CD4-positive, alpha-beta T cell treated with Interleukin-10 for 1 hour (primary cell): ENCODE results near the gene SPEF1.

Experiments
- DNase-seq: peaks from one replicate; pipeline ENCODE4 v3.0.0-alpha.2; 2020

The SPEF1 gene

GRCh38 chr20:3745686-3746173, 35.5 kb downstream of the SPEF1 start:
- no peak for DNase-seq

DNA sequence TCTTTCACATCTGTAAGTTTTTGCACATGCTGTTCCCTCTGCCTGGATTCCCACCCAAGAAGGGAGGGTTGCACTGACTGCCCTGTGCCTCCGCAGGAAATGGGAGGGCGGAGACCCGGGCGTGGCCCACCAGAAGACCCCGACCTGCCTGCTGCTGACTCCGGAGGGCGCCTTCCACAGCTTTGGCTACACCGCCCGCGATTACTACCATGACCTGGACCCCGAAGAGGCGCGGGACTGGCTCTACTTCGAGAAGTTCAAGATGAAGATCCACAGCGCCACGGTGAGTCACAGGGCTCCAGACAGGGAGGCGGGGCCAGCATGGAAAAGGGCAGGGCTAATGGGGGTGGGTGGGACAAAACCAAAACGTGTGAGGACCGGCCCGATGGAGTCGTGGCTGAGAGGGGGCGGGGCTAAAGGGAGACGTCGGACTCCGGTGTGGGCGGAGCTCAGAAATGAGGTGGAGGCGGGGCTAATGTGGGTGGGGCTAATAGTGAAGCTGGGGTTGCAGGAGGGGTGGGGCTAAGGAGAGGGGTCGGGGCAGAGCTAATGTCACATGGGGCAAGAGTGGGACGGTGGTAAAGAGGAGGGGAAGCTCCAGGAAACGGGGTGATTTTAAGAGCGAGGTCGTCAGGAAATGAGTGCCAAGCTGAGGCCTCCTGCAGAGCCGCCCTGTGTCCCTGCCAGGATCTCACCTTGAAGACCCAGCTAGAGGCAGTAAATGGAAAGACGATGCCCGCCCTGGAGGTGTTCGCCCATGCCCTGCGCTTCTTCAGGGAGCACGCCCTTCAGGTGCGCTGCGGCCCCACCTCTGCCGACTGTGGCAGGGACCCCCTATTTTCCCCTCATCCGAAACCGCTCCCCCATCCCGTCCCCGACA, 36.2 kb downstream of the SPEF1 start:
- peak; percentile 83 for DNase-seq

- DNase-seq = no peak
These were observed 37.2 kb downstream of the SPEF1 start for GRCh38 chr20:3744037-3744436.

GRCh38 chr20:3743251-3743650, 38.0 kb downstream of the SPEF1 start:
- DNase-seq = no peak

- no peak for DNase-seq
These were observed 39.3 kb downstream of the SPEF1 start for GRCh38 chr20:3741836-3742458.

DNA sequence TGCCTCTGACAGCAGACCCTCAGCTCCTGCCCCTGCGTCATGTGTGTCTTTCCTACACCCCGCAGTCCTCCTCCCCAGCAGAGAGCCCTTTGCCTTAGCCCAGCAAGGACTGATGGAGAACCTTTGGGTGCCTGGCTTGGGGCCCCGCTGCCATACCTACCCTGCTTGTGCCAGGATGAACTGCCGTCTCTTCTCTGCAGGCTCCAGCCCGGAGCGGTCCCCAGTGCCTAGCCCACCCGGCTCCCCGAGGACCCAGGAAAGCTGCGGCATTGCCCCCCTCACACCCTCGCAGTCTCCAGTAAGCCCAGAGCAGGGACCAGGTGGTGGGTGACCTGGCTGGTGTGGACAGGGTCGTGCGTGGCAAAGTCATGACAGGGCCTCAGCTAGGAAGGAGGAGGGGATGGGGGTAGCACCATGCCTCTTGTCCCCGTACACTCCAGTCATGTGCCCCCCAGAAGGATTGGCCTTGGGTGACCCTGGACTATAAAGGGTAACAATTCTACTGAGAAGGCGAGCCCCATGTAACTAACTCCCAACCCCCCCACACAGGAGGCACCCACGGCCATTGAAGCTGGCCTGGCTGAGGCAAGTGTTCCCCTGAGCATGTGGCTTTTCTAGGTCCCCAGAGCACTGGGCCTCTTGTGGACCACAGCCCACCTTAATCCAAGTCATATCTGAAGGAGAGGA, 40.5 kb downstream of the SPEF1 start:
- DNase-seq = no peak

DNA sequence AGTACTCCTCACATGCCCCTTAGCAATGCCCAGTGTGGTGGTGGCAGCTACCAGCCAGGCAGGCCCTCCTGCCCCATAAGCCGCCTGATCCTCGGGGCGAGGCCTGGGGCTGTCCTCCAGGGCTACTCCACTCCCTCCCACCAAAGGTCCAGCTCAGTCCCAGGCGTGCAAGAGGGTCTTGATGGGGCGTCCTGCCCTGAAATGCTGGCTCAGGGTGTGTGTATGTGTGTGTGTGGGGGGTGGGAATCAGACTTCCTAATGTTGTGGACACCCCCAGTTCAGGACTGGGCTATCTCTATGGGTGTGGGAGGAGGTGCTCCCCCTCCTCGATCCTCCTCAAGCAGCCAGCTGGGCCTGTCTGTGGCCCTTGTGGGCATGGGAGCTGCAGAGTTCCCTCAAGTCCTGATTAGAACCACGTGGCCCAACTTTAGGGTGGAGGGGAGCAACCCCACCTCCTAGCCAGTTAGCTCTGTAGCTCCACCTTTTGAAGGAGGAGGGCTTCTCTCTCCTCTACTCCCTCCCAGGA, 41.3 kb downstream of the SPEF1 start:
- no peak for DNase-seq

DNA sequence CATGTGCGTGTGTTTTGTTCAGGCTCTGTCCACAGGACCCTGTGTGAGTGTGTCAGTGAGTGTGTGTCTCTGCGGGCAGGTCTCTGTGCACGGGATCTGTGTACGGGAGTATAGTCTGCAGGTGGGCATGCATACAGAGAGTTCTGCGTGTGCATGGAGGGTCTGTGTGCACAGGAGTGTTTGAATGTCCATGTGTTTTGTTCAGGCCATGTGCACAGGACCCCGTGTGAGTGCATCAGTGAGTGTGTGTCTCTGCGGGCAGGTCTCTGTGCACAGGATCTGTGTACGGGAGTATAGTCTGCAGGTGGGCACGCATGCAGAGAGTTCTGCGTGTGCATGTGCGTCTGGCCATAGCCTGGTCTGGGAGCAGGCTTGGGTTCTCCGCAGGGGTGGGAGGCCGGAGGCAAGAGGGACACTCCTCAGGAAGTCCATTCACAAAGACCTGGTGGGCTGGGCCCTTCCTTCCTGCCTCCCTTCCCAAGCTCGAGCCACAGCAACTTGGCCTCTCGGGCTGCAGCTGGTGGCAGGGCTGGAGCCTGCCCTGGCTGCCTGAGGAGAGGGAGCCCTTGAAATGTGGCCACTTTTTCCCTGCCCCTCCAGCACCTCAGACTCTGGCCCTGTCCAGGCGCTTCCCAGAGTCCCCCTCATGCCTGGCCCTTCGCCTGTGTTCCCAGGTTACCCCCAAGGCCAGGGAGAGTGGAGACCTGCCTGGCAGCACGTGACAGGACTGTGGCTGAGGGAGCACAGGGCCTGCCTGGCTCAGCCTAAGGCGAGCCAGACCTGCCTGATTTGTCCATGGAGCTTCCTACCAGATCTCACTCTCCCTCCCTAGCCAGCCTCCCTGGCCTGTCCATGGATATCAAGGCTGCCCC, 42.0 kb downstream of the SPEF1 start:
- no peak for DNase-seq

DNA sequence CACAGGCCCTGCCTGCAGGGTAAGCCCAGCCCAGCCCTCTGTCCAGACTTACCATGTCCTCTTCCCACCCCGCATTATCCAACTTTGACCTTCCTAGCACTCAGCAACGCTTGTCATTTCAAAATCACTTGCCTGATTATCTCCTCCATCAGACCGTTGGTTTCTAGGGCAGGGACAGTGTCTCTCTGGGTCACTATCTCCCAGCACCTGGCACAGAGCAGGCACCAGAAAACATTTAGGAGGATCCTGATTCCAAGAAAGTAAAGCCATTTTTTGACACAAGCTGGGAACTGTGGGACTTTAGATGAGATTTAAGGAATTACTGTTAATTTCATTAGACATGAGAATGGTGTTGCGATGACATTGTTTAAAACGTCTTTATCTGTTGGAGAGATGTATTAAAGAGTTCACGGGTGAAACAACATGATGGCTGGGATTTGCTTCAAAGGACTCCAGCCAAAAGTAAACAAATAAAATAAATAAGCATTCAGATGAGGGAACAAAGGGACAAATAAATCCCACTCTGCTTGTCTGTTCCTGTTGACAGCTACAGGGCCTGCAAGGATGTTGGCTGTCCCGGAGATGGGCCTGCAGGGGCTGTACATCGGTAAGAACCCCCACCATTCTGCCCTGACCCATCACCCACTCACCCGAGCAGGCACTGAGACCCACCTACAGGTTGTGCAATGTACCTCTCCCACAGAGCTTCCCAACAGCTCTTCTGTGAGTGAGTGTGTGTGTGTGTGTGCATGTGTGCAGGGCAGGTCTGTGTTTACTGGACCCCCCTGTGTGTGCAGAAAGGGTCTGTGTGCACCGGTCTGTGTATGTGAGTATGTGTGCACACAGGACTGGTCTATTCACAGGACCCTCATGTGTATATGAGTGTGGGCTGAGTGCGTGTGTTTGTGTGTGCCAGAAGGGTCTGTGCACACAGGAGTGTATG, 42.9 kb downstream of the SPEF1 start:
- no peak for DNase-seq

- no peak for DNase-seq
These were observed 45.5 kb downstream of the SPEF1 start for GRCh38 chr20:3735768-3736167.

DNA sequence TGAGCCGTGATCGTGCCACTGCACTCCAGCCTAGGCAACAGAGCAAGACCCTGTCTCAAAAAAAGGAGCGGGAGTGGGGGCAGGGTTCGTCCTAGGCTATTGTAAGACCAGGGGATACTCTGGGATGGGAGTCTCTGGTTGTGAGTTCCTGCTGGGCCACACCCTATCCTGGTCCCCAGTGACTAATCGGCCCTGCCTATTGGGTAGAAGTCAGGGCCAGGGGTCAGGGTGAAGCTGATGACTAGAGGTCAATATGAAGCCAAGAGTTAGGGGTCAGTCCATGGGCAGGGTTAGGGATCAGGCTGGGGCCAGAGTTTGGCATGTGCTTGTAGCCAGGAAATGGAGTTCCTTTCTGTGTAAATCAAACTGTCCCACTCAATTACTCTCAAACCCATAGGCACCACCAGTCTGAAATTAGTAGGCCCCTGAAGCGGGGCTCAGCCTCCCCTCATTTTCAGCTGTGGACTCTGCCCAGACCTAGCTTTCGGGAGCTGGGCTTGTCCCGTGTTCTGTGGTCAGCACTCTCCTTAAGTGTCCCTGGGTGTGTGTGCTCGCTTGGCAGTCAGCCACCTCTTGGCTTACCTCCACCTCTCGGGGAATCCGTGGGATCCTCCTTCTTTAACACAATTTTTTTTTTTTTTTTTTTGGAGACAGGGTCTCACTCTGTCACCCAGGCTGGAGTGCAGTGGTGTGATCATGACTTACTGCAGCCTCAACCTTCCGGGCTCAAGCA, 47.0 kb downstream of the SPEF1 start:
- no peak for DNase-seq

DNA sequence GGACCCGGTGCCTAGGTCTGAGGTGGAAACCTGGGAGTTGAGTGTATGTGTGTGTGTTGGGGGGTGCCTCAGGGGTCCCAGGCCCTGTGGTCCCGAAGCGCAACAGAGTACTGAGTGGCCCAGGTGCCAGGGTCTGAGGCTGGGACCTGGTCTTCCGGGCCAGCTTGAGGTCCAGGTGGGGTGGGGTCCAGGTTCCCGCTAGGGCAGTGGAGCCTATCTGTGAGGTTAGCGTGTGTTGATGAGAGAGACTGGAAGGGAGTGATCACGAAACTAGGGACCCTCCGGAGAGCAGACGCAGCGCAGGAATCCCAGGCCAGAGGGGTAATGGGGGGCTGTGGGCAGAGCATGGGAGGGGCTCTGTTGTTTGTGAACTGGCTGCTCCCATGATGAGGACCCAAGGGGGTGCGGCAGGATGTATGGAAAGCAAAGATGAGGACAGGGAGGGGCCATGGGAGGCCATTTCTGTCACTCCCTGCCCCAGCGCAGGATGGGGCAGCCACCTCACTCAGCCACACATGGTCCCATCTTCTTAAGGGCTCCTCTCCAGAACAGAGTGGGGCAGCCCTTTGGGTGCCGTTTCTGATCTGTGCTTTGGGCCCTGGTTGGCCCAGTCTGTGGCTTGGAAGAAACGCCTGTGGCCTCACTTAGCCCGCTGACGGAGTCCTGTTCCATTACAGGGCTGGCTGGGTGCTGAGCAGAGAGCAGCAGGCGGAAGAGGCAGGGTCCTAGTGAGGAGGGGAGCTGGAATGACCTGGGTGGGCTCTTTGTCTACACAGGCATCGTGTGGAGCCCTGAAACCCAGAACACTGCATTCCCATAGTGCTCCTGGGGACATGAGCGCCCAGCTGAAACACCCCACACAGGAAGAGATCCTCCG, 47.9 kb downstream of the SPEF1 start:
- no peak for DNase-seq

DNA sequence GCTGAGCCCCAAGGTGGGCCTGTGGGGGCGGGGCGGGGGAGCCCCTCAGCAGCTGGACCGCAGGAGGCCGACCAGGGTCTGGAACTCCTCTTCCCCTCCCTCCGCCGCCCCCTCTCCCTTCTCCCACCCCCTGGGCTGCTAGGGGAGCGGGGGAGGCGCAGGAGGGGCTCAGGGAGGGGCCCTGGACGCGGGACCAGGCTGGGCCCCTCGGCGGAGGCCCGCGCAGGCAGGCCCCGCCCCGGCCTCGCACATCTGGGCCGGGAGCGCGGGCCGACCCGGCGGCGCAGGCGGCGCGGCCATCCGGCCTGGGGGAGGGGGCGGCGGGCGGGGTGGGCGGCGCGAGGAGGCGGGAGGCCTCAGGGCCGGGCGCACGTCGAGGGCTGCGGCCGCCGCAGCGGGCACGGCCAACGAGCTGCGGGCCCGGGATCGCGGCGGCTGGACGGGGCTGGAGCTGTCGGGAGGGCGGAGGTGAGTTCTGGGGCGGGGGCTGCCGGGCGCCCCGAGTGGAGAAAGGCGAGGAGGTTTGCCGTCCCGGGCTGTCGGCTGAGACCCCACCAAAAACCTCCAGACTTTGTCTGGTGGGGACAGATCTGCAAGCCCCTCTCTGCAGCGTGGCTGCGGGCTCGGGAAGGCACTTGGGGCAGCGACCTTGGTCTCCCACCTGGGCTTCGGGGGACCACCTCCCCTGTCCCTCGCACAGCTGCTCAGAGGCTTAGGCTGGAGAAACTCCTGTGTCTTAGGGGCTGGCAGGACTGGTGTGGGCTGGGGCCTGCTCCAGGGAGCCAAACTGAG, 48.7 kb downstream of the SPEF1 start, which contains the start of gene HSPA12B:
HSPA12B (plus strand) TSS at position 359 of the 792 bp plus-strand sequence. CDS start 5,990 bp downstream, outside the sequence.
- no peak for DNase-seq

- no peak for DNase-seq
These were observed 49.3 kb downstream of the SPEF1 start for GRCh38 chr20:3731944-3732326.

DNA sequence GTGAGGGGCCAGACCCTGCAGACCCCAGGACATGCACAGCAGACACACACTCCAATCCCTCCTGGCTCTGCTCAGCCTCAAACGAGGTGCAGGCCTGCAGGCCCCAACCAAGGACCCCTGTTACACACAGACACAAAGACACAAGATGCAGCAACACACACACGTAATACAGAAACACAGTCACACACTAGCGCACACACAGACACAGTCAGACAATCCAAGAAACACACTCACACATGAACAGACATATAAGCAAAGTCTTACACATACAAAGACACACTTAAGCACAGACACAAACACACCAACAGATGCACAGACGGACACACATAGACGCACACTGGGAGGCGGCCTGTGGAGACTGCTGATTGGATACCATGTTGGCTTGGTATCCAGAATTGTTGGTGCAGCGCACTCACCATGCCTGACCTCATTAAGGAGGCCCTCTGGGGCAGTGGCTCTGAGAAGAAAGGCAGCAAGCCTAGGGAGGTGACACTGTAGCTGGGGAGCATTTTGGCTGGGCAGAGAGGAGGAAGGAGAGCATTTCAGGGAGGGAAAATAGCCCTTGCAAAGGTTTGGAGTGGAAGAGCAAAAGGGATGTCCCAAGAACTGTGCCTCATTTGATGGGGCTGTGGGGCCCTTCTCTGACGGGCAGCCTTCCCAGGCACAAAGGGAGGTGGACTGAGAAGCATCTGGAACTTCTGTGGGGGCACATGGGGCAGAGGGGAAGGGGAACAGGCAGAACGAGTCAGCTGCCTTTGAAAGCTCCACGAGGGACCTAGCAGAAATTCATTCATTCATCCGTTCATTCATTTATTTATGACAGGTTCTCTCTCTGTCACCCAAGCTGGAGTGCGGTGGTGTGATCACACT, 50.2 kb downstream of the SPEF1 start:
- DNase-seq = no peak

DNA sequence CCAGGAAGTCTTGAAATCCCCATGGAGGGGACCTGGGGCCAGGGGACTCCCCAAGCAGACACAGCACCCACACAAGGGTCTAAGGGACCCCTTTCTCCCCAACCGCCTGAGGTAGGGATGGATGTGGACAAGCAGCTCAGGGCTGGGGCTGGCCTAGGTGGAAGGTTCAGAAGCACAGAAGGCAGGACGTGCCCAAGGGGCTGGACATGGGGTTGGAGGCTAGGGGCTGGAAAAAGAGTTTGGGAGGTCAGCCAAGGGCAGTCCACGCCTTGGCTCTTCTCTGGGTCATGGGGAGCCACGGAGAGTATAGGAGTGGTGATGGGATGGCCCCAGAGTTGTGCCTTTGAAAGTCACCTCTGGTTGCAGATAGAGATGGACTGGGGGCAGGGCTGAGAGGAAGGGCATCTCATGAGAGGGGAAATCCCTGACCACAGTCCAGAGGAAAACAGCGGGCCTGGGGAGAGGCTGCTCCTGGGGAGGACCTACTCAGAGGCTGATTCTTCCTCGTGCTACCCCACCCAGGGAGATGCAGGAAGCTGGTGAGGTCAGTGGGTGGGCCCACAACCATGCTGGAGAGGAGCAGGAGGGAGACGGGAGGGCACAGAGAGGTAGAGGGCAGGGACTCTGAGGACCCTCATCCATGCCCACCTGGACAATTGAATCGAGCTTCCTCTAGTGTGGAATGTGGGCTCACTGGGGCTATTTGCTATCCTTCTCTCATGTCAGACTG, 51.3 kb downstream of the SPEF1 start:
- no peak for DNase-seq

- DNase-seq = no peak
These were observed 51.9 kb downstream of the SPEF1 start for GRCh38 chr20:3729378-3729777.
